Mesothelial cell of epicardium (in vitro differentiated cells): Measurements from ENCODE around the gene PDS5B. TPM values are rescaled to one million over a fixed set of nuclear protein-coding genes. Genes with fewer than 3 reads are reported as not detected.

ENCODE experiments used
- DNase-seq, 2 experiments: peaks; one replicate each; pipeline ENCODE4 v3.0.0; 2021; ENCODE audit warnings: low spot score in 2 of 2; ENCODE audit not compliant: unreplicated experiment in 2 of 2
- H3K27ac Mint-ChIP-seq: 2 replicates; pipeline ENCODE4 v1.8.0; 2021; ENCODE audit warnings: mixed read lengths
- H3K27me3 Mint-ChIP-seq: 2 replicates; pipeline ENCODE4 v1.8.0; 2021; ENCODE audit warnings: low read depth, mixed read lengths
- H3K36me3 Mint-ChIP-seq: 2 replicates; pipeline ENCODE4 v1.8.0; 2021; ENCODE audit warnings: mixed read lengths
- H3K4me1 Mint-ChIP-seq: 2 replicates; pipeline ENCODE4 v1.8.0; 2021; ENCODE audit warnings: mixed read lengths
- H3K4me3 Mint-ChIP-seq: 2 replicates; pipeline ENCODE4 v1.8.0; 2021; ENCODE audit warnings: mild to moderate bottlenecking, moderate library complexity, mixed read lengths
- H3K9me3 Mint-ChIP-seq: 2 replicates; pipeline ENCODE4 v1.8.0; 2021; ENCODE audit warnings: mixed read lengths
- total RNA-seq: library from RNA; stranded (reverse); gene quantifications from 3 replicates; pipeline ENCODE4 v1.2.1, GENCODE V29; 2021
- TF ChIP-seq, protein P1 (sequence below): fragments of 200-600 bp; sonication (generic); IDR thresholded peaks from one replicate; pipeline ENCODE4 v1.5.0; 2021; ENCODE audit warnings: antibody characterized with exemption; ENCODE audit not compliant: unreplicated experiment

The PDS5B gene
- total RNA-seq, 1 donor from 2014 or later, result 64.9 TPM

DNA sequence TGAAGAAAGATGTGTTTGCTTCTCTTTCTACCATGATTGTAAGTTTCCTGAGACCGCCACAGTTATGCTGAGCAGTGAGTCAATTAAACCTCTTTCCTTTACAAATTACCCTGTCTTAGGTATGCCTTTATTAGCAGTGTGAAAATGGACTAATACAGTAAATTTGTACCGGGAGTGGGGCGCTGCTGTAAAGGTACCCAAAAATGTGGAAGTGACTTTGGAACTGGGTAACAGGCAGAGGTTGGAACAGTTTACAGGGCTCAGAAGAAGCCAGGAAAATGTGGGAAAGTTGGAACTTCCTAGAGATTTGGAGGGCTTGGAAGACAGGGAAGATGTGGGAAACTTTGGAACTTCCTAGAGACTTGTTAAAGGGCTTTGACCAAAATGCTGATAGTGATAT is 9.2 kb upstream of the PDS5B start:
- Mint-ChIP-seq H3K36me3 (peaks cover 6% of the 10 kb centered on the region), H3K4me1 (no peaks in the 10 kb centered on the region), H3K9me3 (peaks cover 14% of the 10 kb centered on the region), H3K4me3 (no peak overlapping the region), H3K27ac (no peak overlapping the region), H3K27me3 (no peaks in the 10 kb centered on the region)
- TF ChIP-seq, protein P1, sequence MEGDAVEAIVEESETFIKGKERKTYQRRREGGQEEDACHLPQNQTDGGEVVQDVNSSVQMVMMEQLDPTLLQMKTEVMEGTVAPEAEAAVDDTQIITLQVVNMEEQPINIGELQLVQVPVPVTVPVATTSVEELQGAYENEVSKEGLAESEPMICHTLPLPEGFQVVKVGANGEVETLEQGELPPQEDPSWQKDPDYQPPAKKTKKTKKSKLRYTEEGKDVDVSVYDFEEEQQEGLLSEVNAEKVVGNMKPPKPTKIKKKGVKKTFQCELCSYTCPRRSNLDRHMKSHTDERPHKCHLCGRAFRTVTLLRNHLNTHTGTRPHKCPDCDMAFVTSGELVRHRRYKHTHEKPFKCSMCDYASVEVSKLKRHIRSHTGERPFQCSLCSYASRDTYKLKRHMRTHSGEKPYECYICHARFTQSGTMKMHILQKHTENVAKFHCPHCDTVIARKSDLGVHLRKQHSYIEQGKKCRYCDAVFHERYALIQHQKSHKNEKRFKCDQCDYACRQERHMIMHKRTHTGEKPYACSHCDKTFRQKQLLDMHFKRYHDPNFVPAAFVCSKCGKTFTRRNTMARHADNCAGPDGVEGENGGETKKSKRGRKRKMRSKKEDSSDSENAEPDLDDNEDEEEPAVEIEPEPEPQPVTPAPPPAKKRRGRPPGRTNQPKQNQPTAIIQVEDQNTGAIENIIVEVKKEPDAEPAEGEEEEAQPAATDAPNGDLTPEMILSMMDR, result no peak
- DNase-seq, result no peak

DNA sequence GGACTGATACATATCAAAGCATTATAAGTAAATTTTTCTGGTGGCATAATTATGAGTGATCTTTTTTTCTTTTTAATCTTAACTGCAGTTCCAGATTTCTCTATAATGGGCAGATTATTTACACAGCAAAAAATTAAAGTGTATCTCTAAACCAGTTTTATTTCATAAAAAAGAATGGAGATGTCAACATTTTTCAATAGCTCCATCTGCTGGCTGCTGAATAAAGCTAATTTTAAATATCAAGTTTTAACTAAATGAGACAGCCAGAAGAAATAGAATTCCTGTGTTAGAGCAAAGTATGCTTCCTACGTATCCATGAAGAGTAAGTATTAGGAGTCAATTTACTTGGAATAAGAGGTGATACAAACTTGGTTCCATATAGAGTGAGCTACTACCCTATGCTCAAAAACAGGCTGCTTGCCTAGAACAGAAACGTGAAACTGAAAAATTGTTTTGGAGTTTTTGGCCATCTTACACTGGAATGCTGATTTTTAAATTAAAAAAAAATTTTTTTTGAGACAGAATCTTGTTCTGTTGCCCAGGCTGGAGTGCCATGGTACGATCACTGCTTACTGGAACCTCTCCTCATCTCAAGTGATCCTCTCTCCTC is 5.0 kb upstream of the PDS5B start:
- Mint-ChIP-seq H3K36me3 (peaks cover 6% of the 10 kb centered on the region), H3K4me1 (peaks cover 7% of the 10 kb centered on the region), H3K27ac (no peak overlapping the region), H3K9me3 (peaks cover 14% of the 10 kb centered on the region), H3K4me3 (no peak overlapping the region), H3K27me3 (no peaks in the 10 kb centered on the region)
- TF ChIP-seq, protein P1, result peak; percentile 41
- no peak for DNase-seq

DNA sequence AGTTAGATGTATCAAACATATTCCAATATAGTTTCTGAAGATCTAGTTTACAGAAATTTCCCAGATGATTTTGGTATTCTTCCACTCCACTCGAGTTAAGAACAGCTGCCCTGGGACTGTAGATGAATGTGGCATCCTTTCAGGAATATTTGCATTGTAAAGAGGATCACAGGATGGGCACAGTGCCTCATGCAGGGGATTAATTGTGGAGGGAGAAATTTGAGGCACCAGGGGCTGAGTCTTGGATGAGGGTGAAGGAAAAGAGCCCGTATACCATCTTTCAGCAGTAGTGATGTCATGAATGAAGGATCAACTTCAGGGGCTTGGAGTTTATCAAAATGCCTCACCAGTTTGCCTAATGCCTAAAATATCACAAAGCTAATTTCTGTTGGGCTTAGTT is 4.0 kb upstream of the PDS5B start:
- Mint-ChIP-seq H3K4me3 (no peak overlapping the region), H3K27ac (no peak overlapping the region), H3K27me3 (no peaks in the 10 kb centered on the region), H3K9me3 (peaks cover 6% of the 10 kb centered on the region), H3K36me3 (peaks cover 2% of the 10 kb centered on the region), H3K4me1 (peaks cover 7% of the 10 kb centered on the region)
- TF ChIP-seq, protein P1, result no peak
- no peak for DNase-seq

DNA sequence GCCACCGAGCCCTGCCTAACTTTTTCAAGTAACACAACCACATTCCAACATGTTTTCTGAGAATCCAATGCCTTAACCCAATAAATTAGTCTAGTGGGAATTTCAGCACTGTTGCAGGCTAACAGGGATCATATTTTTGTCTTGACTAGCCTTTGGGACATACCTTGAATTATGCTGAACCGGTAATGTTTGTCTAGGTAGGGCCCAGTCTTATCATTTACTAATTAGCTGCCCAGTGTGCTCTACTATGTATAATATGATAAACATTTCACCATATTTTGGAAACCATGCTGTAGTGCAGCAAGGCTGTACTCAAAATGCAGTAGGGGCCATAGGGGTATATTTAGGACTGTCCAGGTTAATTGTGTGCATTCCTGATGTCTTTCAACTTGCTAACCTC is 3.3 kb upstream of the PDS5B start:
- no peak overlapping the region for H3K4me3 Mint-ChIP-seq
- no peak for DNase-seq
- peaks cover 10% of the 10 kb centered on the region for H3K4me1 Mint-ChIP-seq
- TF ChIP-seq, protein P1, result no peak
- H3K27ac Mint-ChIP-seq, result no peak overlapping the region
- no peaks in the 10 kb centered on the region for H3K27me3 Mint-ChIP-seq
- peaks cover 3% of the 10 kb centered on the region for H3K9me3 Mint-ChIP-seq
- no peaks in the 10 kb centered on the region for H3K36me3 Mint-ChIP-seq

DNA sequence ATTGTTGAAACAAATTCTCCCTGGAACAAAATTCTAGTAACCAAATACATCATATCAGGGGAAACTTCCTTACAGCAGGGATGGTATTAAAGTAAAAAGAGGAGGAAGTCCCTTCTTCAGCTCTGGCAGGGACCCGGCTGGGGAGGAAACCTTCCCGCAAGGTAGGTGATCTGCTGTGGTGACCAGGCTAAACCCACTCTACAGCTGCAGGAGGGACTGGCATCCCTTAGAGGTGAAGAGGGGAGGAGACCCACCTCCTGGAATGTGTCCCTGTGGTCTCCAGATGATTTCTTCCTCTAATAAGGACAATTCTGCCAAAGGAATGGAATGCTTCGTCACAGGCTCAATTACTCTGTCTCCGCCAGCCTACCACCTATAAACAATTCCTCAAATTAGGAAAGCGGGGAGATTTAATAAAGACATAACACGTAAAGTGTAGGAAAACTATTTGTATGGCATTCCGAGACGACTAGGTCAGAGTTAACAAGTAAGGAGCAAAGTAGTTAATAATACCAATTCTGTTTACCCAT is 637 bp upstream of the PDS5B start:
- H3K27ac Mint-ChIP-seq, result peak overlapping the region; percentile 96
- H3K36me3 Mint-ChIP-seq, result no peaks in the 10 kb centered on the region
- peak overlapping the region; percentile 88 for H3K4me3 Mint-ChIP-seq
- no peak for DNase-seq
- H3K4me1 Mint-ChIP-seq, result peaks cover 34% of the 10 kb centered on the region
- no peaks in the 10 kb centered on the region for H3K27me3 Mint-ChIP-seq
- TF ChIP-seq, protein P1, result no peak
- no peaks in the 10 kb centered on the region for H3K9me3 Mint-ChIP-seq
